ENCODE measurements around the gene FAM124A.

- TF ChIP-seq POLR2A (IDR thresholded peaks at IDR 0.05; ENCODE audit: control extremely low read depth in 1 of 2, low read depth in 2 of 2, low read length in 2 of 2) (no peak), CHD7 (IDR thresholded peaks at IDR 0.05; ENCODE audit: insufficient replicate concordance, low read length) (no peak), RFX5 (IDR thresholded peaks at IDR 0.05; ENCODE audit: borderline replicate concordance, low read depth, low read length) (no peak), EGR1 (IDR thresholded peaks at IDR 0.05; ENCODE audit: borderline replicate concordance, low read depth, low read length) (no peak), SIN3A (conservative IDR thresholded peaks at IDR 0.05 in 1 of 2, IDR thresholded peaks at IDR 0.05 in 1 of 2; ENCODE audit: low read depth in 1 of 2, low read length in 2 of 2) (no peak), EZH2 (IDR thresholded peaks at IDR 0.05; ENCODE audit: low read depth, low read length, severe bottlenecking) (no peak), RAD21 (IDR thresholded peaks at IDR 0.05 in 1 of 2, conservative IDR thresholded peaks at IDR 0.05 in 1 of 2; ENCODE audit: low read depth in 2 of 2, low read length in 2 of 2) (no peak), SP1 (IDR thresholded peaks at IDR 0.05; ENCODE audit: low read depth, low read length) (no peak)
- TF ChIP-seq, protein P1, sequence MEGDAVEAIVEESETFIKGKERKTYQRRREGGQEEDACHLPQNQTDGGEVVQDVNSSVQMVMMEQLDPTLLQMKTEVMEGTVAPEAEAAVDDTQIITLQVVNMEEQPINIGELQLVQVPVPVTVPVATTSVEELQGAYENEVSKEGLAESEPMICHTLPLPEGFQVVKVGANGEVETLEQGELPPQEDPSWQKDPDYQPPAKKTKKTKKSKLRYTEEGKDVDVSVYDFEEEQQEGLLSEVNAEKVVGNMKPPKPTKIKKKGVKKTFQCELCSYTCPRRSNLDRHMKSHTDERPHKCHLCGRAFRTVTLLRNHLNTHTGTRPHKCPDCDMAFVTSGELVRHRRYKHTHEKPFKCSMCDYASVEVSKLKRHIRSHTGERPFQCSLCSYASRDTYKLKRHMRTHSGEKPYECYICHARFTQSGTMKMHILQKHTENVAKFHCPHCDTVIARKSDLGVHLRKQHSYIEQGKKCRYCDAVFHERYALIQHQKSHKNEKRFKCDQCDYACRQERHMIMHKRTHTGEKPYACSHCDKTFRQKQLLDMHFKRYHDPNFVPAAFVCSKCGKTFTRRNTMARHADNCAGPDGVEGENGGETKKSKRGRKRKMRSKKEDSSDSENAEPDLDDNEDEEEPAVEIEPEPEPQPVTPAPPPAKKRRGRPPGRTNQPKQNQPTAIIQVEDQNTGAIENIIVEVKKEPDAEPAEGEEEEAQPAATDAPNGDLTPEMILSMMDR (IDR thresholded peaks at IDR 0.05; ENCODE audit: control extremely low read depth in 1 of 3, insufficient read depth in 1 of 3, low read depth in 1 of 3, low read length in 3 of 3) = no peak
- TF ChIP-seq, protein P2, sequence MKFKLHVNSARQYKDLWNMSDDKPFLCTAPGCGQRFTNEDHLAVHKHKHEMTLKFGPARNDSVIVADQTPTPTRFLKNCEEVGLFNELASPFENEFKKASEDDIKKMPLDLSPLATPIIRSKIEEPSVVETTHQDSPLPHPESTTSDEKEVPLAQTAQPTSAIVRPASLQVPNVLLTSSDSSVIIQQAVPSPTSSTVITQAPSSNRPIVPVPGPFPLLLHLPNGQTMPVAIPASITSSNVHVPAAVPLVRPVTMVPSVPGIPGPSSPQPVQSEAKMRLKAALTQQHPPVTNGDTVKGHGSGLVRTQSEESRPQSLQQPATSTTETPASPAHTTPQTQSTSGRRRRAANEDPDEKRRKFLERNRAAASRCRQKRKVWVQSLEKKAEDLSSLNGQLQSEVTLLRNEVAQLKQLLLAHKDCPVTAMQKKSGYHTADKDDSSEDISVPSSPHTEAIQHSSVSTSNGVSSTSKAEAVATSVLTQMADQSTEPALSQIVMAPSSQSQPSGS (IDR thresholded peaks at IDR 0.05; ENCODE audit: low read length) = no peak
These were observed 91.4 kb downstream of the FAM124A start for GRCh38 chr13:51313619-51314018.

Measured in H1 (cell line).